ENCODE results near the gene E2F2.

E2F2 gene

DNA sequence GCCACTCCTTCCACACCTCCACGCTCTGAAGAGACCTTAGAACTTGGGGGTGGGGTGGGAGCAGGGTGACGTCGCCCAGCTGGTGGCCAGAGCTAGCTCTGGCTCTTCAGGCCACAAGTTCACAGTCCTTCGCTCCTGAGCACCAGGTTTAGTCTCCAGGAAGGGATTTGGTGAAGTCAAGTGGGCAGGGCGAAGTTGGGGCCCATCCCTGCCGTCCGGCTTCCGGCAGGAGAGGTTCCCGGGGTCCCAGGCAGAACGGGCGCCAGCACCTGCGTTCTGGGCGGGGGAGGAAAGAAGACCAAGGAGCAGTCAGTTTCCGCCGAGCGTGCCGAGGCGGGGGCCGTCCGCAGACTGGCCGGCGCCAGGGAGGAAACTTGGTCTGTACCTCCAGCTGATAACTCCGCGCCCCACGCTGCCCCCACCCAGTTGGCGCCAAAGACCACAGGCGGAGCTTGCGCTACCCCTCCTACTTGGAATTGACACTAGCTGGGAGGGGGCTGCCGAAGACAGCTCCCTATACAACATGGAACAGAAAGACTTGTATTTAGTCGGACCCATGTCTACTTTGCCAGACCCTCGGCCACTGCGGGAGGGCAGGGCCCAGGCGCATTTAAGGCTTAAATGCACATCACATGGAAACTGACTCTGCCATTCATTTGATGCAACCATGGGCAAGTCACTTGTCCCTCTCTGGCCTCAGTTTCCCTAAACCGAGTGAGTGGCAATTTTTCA, 27.3 kb upstream of the E2F2 start:
- peak; percentile 45 for DNase-seq (ENCODE audit: low read depth)
- peak overlapping the region; percentile 96 for H3K4me3 ChIP-seq (ENCODE audit: low read length)
- TF ChIP-seq, protein P1, sequence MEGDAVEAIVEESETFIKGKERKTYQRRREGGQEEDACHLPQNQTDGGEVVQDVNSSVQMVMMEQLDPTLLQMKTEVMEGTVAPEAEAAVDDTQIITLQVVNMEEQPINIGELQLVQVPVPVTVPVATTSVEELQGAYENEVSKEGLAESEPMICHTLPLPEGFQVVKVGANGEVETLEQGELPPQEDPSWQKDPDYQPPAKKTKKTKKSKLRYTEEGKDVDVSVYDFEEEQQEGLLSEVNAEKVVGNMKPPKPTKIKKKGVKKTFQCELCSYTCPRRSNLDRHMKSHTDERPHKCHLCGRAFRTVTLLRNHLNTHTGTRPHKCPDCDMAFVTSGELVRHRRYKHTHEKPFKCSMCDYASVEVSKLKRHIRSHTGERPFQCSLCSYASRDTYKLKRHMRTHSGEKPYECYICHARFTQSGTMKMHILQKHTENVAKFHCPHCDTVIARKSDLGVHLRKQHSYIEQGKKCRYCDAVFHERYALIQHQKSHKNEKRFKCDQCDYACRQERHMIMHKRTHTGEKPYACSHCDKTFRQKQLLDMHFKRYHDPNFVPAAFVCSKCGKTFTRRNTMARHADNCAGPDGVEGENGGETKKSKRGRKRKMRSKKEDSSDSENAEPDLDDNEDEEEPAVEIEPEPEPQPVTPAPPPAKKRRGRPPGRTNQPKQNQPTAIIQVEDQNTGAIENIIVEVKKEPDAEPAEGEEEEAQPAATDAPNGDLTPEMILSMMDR (conservative IDR thresholded peaks at IDR 0.05; ENCODE audit: low read length), result no peak

- TF ChIP-seq, protein P1 (conservative IDR thresholded peaks at IDR 0.05; ENCODE audit: low read length), result no peak
- no peak for DNase-seq (ENCODE audit: low read depth)
- peak overlapping the region; percentile 96 for H3K4me3 ChIP-seq (ENCODE audit: low read length)
These were observed 26.6 kb upstream of the E2F2 start for GRCh38 chr1:23557471-23558124.

- peak; percentile 62 for DNase-seq (ENCODE audit: low read depth)
- peak overlapping the region; percentile 96 for H3K4me3 ChIP-seq (ENCODE audit: low read length)
- TF ChIP-seq, protein P1 (conservative IDR thresholded peaks at IDR 0.05; ENCODE audit: low read length), result no peak
These were observed 25.8 kb upstream of the E2F2 start for GRCh38 chr1:23556635-23557470.

- DNase-seq (ENCODE audit: low read depth), result peak; percentile 75
- H3K4me3 ChIP-seq (ENCODE audit: low read length), result peak overlapping the region; percentile 96
- TF ChIP-seq, protein P1 (conservative IDR thresholded peaks at IDR 0.05; ENCODE audit: low read length), result no peak
These were observed 25.1 kb upstream of the E2F2 start for GRCh38 chr1:23555986-23556634.

DNA sequence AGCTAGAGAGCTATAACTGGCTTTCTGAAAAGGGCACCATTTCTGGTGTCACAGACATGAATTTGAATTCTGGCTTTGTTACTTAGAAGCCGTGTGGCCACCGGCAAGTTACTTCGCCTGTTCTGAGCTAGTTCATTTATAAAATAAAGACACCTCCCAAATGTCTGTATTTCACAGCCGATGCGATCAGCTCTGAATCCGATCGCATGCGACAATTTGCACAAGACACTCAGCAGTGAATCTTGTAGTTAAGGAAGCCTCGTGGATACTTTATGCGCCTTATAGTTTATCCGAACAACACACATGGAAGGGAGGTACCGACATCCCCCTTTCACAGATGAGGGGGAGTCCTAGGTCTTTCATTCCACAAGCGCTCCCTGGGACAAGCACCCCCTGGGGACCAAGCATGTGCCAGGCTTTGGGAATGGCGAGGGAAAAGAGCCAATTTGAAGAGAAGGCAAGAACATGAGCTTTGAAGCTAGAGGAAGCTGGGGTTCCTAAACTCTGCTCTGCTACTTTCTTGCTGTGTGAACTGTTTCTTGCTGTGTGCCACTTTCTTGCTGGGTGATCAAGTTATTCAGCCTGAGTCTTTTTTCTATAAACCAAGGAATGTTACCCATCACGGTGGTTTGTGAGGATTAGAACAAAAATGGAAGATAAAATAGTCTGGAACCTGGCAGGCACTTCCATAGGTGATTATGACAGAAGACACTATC, 24.4 kb upstream of the E2F2 start:
- peak overlapping the region; percentile 96 for H3K4me3 ChIP-seq (ENCODE audit: low read length)
- DNase-seq (ENCODE audit: low read depth), result peak; percentile 51
- TF ChIP-seq, protein P1 (conservative IDR thresholded peaks at IDR 0.05; ENCODE audit: low read length), result no peak

GRCh38 chr1:23554481-23555269, 23.6 kb upstream of the E2F2 start:
- TF ChIP-seq, protein P1 (conservative IDR thresholded peaks at IDR 0.05; ENCODE audit: low read length), result peak; percentile 27
- peak; percentile 75 for DNase-seq (ENCODE audit: low read depth)
- peak overlapping the region; percentile 96 for H3K4me3 ChIP-seq (ENCODE audit: low read length)
